HCT116 (cell line): ENCODE measurements around the gene SYNE4. TPM values are rescaled to one million over a fixed set of nuclear protein-coding genes. Genes with fewer than 3 reads are reported as not detected.

Source experiments
- ATAC-seq: fragments of 200-7000 bp; cut with Tn5 transposase; 2 replicates; pipeline ENCODE4 v1.9.1; 2020; ENCODE audit warnings: mild to moderate bottlenecking, moderate library complexity
- BruUV-seq: library from RNA; stranded (reverse); fragments of 400-500 nt; replicated peaks from 2 replicates; lab custom pipeline; 2021; lab: Mats Ljungman, UMichigan
- CTCF ChIA-PET: fragments of 300-600 bp; sonication (Branson Sonifier 250); formaldehyde crosslinking; loops from one replicate; lab custom pipeline; 2021; ENCODE audit warnings: antibody characterized with exemption; lab: Charles Lee
- POLR2A ChIA-PET: fragments of 300-600, 350-600 bp; sonication (Branson Sonifier 250); formaldehyde crosslinking; loops from one replicate; lab custom pipeline; 2021; ENCODE audit warnings: antibody characterized with exemption; lab: Charles Lee
- RAD21 ChIA-PET, 2 experiments: fragments of 300-600 bp; sonication (Branson Sonifier 250); formaldehyde crosslinking; loops; one replicate each; lab custom pipeline; 2023; ENCODE audit warnings: low total read pairs in 2 of 2; ENCODE audit not compliant: uncharacterized antibody in 2 of 2, unreplicated experiment in 2 of 2, low non-redundant PET in 1 of 2; lab: Charles Lee
- DNase-seq: peaks from one replicate; pipeline ENCODE4 v3.0.0-alpha.2; 2010; ENCODE audit warnings: low read depth, low spot score
- H2AFZ ChIP-seq: fragments of 200-600 bp; shearing (Covaris generic), sonication (generic); 2 replicates; pipeline ENCODE4 v1.6.1; 2017; ENCODE audit warnings: low read depth, mixed run types, mixed read lengths, antibody characterized with exemption, low read length; ENCODE audit not compliant: poor library complexity, severe bottlenecking
- H3K27ac ChIP-seq: 2 replicates; pipeline ENCODE4 v1.5.1; 2012; ENCODE audit warnings: low read depth, low read length
- H3K27me3 ChIP-seq: fragments of 200-600 bp; sonication (generic); 2 replicates; pipeline ENCODE4 v1.6.1; 2016; ENCODE audit warnings: mixed run types, low read length, mixed read lengths; ENCODE audit not compliant: insufficient read depth
- H3K36me3 ChIP-seq, 2 experiments: fragments of 200-500 bp in 1 of 2; fragments of 200-600 bp in 1 of 2; sonication (Bioruptor generic) in 1 of 2; sonication (generic) in 1 of 2; 2 replicates each; pipeline versions ENCODE4 v1.5.1 to v1.6.1; 2014 to 2016; ENCODE audit warnings: low read length in 2 of 2, inconsistent platforms in 1 of 2, mixed read lengths in 1 of 2, mixed run types in 1 of 2; ENCODE audit not compliant: insufficient read depth in 2 of 2, control insufficient read depth in 1 of 2
- H3K4me1 ChIP-seq, 2 experiments: fragments of 200-600 bp in 1 of 2; sonication (generic) in 1 of 2; 2 replicates each; pipeline versions ENCODE4 v1.5.1 to v1.6.1; 2012 to 2017; ENCODE audit warnings: low read length in 2 of 2, inconsistent platforms in 1 of 2, mild to moderate bottlenecking in 1 of 2, mixed read lengths in 1 of 2, mixed run types in 1 of 2, moderate library complexity in 1 of 2; ENCODE audit not compliant: insufficient read depth in 2 of 2, control insufficient read depth in 1 of 2
- H3K4me2 ChIP-seq: fragments of 200-600 bp; sonication (generic); 2 replicates; pipeline ENCODE4 v1.6.1; 2017; ENCODE audit warnings: mixed run types, low read length, mixed read lengths
- H3K4me3 ChIP-seq, 2 experiments: fragments of 200-600 bp in 1 of 2; sonication (generic) in 1 of 2; replicated peaks in 1 of 2; 2 replicates each; pipeline ENCODE4 v1.5.1; 2011 to 2016; ENCODE audit warnings: low read length in 2 of 2, control low read depth in 1 of 2, low read depth in 1 of 2, mild to moderate bottlenecking in 1 of 2, mixed read lengths in 1 of 2, mixed run types in 1 of 2
- H3K79me2 ChIP-seq: fragments of 200-600 bp; sonication (generic); 2 replicates; pipeline ENCODE4 v1.6.1; 2017; ENCODE audit warnings: mild to moderate bottlenecking, mixed run types, low read length, moderate library complexity, mixed read lengths; ENCODE audit not compliant: insufficient read depth
- H3K9ac ChIP-seq: fragments of 200-600 bp; sonication (generic); 2 replicates; pipeline ENCODE4 v1.6.1; 2016; ENCODE audit warnings: low read length, mixed read lengths
- H3K9me2 ChIP-seq: fragments of 200-600 bp; sonication (generic), shearing (Covaris generic); 2 replicates; pipeline ENCODE4 v1.6.1; 2017; ENCODE audit warnings: mixed run types, mild to moderate bottlenecking, moderate library complexity; ENCODE audit not compliant: insufficient read depth
- H3K9me3 ChIP-seq, 2 experiments: fragments of 200-500 bp in 1 of 2; fragments of 200-600 bp in 1 of 2; sonication (Bioruptor generic) in 1 of 2; sonication (generic) in 1 of 2; 2 replicates each; pipeline ENCODE4 v1.6.1; 2014 to 2017; ENCODE audit warnings: low read length in 2 of 2, mixed read lengths in 2 of 2, inconsistent platforms in 1 of 2, low read depth in 1 of 2, mild to moderate bottlenecking in 1 of 2, mixed run types in 1 of 2, moderate library complexity in 1 of 2; ENCODE audit not compliant: control insufficient read depth in 1 of 2, insufficient read depth in 1 of 2
- H4K20me1 ChIP-seq: fragments of 200-600 bp; sonication (generic), shearing (Covaris generic); 2 replicates; pipeline ENCODE4 v1.6.1; 2017; ENCODE audit warnings: mixed run types, mild to moderate bottlenecking, moderate library complexity; ENCODE audit not compliant: insufficient read depth
- CBX3 ChIP-seq: IDR thresholded peaks from 2 replicates; pipeline ENCODE4 v1.6.1; 2012; ENCODE audit warnings: low read depth
- JUND ChIP-seq: IDR thresholded peaks from 2 replicates; pipeline ENCODE4 v1.6.1; 2012
- RAD21 ChIP-seq: IDR thresholded peaks from 2 replicates; pipeline ENCODE4 v1.6.1; 2012; ENCODE audit warnings: low read depth, mild to moderate bottlenecking
- SP1 ChIP-seq: IDR thresholded peaks from 2 replicates; pipeline ENCODE4 v1.6.1; 2012; ENCODE audit warnings: low read depth
- ZFX ChIP-seq: fragments of 450-650 bp; IDR thresholded peaks from 2 replicates; pipeline ENCODE4 v1.6.1; 2017
- intact Hi-C: fragments of 100-400 bp; cut with micrococcal nuclease; formaldehyde crosslinking; loops from 2 replicates; pipeline ENCODE4 v1.10.0; 2022
- total RNA-seq: library from RNA; stranded (reverse); gene quantifications from one replicate; pipeline ENCODE4 v1.2.1, GENCODE V29; 2021; ENCODE audit not compliant: unreplicated experiment
- TF ChIP-seq, protein P1 (sequence below): IDR thresholded peaks from 2 replicates; pipeline ENCODE4 v1.6.1; 2011; ENCODE audit warnings: mild to moderate bottlenecking, low read length, moderate library complexity; ENCODE audit not compliant: insufficient replicate concordance; ENCODE audit errors: extremely low read depth
- TF ChIP-seq, protein P2 (sequence below), 3 experiments: fragments of 200-600 bp in 1 of 3; sonication (generic) in 1 of 3; IDR thresholded peaks in 2 of 3; conservative IDR thresholded peaks in 1 of 3; 2 replicates each; pipeline ENCODE4 v1.5.1; 2012 to 2017; ENCODE audit warnings: low read depth in 2 of 3, low read length in 2 of 3, antibody characterized with exemption in 1 of 3, borderline replicate concordance in 1 of 3, control low read depth in 1 of 3, mild to moderate bottlenecking in 1 of 3, mixed read lengths in 1 of 3, mixed run types in 1 of 3, moderate library complexity in 1 of 3; ENCODE audit not compliant: insufficient read depth in 1 of 3

The SYNE4 gene
- total RNA-seq, 1 experiment from 2014 or later, result 27.9 TPM

DNA sequence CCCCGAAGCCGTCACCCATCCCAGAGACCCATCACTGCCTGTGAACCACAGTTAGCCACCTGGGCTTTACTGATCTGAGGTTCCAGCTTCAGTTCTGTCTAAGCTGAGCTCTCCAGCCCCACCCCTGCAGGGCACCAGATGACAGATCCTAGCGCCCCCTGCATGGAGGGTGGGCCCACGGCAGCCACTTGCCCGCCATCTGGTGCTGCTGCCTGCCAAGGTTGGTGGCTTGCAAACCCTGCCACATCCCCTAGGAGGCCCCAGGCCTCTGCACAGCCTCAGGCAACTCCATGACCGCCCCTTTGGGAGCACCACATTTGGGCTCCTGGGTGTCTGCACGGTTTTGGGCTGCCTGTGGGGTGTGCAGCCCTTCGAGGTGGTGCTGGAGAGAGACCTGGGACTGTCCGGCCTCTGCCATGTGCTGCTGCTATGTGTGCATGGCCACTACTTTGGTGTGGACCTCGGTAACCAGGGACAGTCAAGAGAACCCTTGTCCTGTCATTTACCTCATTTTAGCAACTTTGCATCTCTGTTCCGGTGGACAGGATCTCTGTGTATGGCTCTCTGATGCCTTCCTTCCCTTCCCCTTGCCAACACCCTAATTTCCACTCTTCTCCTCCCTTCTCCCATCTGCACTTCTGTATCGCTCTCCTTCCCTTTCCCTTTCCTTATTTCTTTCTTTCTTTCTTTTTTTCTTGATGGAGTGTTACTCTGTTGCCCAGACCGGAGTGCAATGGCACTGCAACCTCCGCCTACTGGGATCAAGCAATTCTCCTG is 31.0 kb downstream of the SYNE4 start:
- H3K9ac ChIP-seq, result no peak overlapping the region
- no peaks in the 10 kb centered on the region for H3K4me1 ChIP-seq
- no peak overlapping the region for H3K4me2 ChIP-seq
- no peak overlapping the region for H3K27ac ChIP-seq
- peaks cover under 1% of the 10 kb centered on the region; the same call in 1 of the 2 replicates for H3K27me3 ChIP-seq
- H3K9me3 ChIP-seq, result no peaks in the 10 kb centered on the region
- H2AFZ ChIP-seq, result no peak overlapping the region
- peak; percentile 45 for DNase-seq
- no TSS peak for BruUV-seq
- intact Hi-C loops, result loop anchor here (5.0 kb wide), 1 partner anchor 95 kb away; no protein-coding TSS in a partner anchor
- H3K79me2 ChIP-seq, result no peaks in the 10 kb centered on the region
- CTCF ChIA-PET, result no interaction called here
- no peaks in the 10 kb centered on the region for H4K20me1 ChIP-seq
- no peaks in the 10 kb centered on the region for H3K36me3 ChIP-seq
- H3K9me2 ChIP-seq, result no peaks in the 10 kb centered on the region
- RAD21 ChIA-PET, result interaction anchor here in 1 of 2 experiments (0.6 kb wide), 1 partner anchor 26 kb away, joined by 3 read pairs; no protein-coding TSS in a partner anchor
- ATAC-seq, result peak; percentile 97
- no peak overlapping the region for H3K4me3 ChIP-seq
- TF ChIP-seq CBX3 (no peak), JUND (no peak), RAD21 (peak; percentile 53), SP1 (no peak), ZFX (no peak)
- TF ChIP-seq, protein P1, sequence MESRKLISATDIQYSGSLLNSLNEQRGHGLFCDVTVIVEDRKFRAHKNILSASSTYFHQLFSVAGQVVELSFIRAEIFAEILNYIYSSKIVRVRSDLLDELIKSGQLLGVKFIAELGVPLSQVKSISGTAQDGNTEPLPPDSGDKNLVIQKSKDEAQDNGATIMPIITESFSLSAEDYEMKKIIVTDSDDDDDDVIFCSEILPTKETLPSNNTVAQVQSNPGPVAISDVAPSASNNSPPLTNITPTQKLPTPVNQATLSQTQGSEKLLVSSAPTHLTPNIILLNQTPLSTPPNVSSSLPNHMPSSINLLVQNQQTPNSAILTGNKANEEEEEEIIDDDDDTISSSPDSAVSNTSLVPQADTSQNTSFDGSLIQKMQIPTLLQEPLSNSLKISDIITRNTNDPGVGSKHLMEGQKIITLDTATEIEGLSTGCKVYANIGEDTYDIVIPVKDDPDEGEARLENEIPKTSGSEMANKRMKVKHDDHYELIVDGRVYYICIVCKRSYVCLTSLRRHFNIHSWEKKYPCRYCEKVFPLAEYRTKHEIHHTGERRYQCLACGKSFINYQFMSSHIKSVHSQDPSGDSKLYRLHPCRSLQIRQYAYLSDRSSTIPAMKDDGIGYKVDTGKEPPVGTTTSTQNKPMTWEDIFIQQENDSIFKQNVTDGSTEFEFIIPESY, result no peak
- TF ChIP-seq, protein P2, sequence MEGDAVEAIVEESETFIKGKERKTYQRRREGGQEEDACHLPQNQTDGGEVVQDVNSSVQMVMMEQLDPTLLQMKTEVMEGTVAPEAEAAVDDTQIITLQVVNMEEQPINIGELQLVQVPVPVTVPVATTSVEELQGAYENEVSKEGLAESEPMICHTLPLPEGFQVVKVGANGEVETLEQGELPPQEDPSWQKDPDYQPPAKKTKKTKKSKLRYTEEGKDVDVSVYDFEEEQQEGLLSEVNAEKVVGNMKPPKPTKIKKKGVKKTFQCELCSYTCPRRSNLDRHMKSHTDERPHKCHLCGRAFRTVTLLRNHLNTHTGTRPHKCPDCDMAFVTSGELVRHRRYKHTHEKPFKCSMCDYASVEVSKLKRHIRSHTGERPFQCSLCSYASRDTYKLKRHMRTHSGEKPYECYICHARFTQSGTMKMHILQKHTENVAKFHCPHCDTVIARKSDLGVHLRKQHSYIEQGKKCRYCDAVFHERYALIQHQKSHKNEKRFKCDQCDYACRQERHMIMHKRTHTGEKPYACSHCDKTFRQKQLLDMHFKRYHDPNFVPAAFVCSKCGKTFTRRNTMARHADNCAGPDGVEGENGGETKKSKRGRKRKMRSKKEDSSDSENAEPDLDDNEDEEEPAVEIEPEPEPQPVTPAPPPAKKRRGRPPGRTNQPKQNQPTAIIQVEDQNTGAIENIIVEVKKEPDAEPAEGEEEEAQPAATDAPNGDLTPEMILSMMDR (IDR thresholded peaks at IDR 0.05 in 2 of 3, conservative IDR thresholded peaks at IDR 0.05 in 1 of 3; ENCODE audit: borderline replicate concordance in 1 of 3, insufficient read depth in 1 of 3, low read depth in 2 of 3, low read length in 2 of 3), result peak; percentile 66 to 70 (median 70); a peak in 5 of 6 replicates
- POLR2A ChIA-PET, result interaction anchor here (1.1 kb wide), 1 partner anchor 12 kb away, joined by 3 read pairs; no protein-coding TSS in a partner anchor
